Esophagus muscularis mucosa (tissue), 3 donors: ENCODE results near the gene MAGI2.
A peak's percentile ranks its signal among the peaks of the same experiment; 100 is the strongest.

Experiments
- POLR2A ChIP-seq: fragments of 450-650 bp; IDR thresholded peaks from one replicate; pipeline ENCODE4 v1.6.1; 2017; ENCODE audit warnings: antibody characterized with exemption, moderate library complexity, mild to moderate bottlenecking, low read depth
- POLR2AphosphoS5 ChIP-seq, 2 donors: sonication (generic); formaldehyde crosslinking; IDR thresholded peaks; one replicate each; pipeline ENCODE4 v1.6.1; 2017; ENCODE audit warnings: antibody characterized with exemption in 2 of 2
- TF ChIP-seq, protein P1 (sequence below), 3 experiments: fragments of 200-600 bp in 2 of 3; fragments of 450-650 bp in 1 of 3; sonication (generic) in 2 of 3; IDR thresholded peaks; one replicate each; pipeline ENCODE4 v1.5.1; 2017 to 2019; ENCODE audit warnings: antibody characterized with exemption in 3 of 3, mild to moderate bottlenecking in 2 of 3, moderate library complexity in 1 of 3

GRCh38 chr7:79454361-79454960, 994 bp upstream of the MAGI2 start:
- no peak for TF ChIP-seq POLR2A
- TF ChIP-seq POLR2AphosphoS5 (IDR thresholded peaks at IDR 0.05): no peak
- TF ChIP-seq, protein P1, sequence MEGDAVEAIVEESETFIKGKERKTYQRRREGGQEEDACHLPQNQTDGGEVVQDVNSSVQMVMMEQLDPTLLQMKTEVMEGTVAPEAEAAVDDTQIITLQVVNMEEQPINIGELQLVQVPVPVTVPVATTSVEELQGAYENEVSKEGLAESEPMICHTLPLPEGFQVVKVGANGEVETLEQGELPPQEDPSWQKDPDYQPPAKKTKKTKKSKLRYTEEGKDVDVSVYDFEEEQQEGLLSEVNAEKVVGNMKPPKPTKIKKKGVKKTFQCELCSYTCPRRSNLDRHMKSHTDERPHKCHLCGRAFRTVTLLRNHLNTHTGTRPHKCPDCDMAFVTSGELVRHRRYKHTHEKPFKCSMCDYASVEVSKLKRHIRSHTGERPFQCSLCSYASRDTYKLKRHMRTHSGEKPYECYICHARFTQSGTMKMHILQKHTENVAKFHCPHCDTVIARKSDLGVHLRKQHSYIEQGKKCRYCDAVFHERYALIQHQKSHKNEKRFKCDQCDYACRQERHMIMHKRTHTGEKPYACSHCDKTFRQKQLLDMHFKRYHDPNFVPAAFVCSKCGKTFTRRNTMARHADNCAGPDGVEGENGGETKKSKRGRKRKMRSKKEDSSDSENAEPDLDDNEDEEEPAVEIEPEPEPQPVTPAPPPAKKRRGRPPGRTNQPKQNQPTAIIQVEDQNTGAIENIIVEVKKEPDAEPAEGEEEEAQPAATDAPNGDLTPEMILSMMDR (IDR thresholded peaks at IDR 0.05): peak in 2 of 3 experiments; percentile 13 to 19
